ENCODE data around the gene STXBP4. TPM values are rescaled to one million over a fixed set of nuclear protein-coding genes. Genes with fewer than 3 reads are reported as not detected.

STXBP4 gene
- total RNA-seq (2014; rRNA removed; shearing (Covaris generic)) = 19.4 and 21.6 TPM in 2 replicates

- DNase-seq (ENCODE audit: low spot score) = peak; percentile 97
These were observed at the start of gene STXBP4, which contains the start of gene COX11 for GRCh38 chr17:54968262-54968987. TSS of gene STXBP4 (plus strand) at chr17:54968765. CDS start at chr17:54986220, 17,455 bp downstream. TSS of gene COX11 (minus strand) at chr17:54968654. CDS start at chr17:54968646, 8 bp downstream.

- DNase-seq (ENCODE audit: low spot score) = no peak
These were observed 49.1 kb upstream of the STXBP4 start for GRCh38 chr17:54919425-54919824.

- DNase-seq (ENCODE audit: low spot score) = no peak
These were observed 47.7 kb upstream of the STXBP4 start for GRCh38 chr17:54920819-54921218.

- DNase-seq (ENCODE audit: low spot score) = no peak
These were observed 44.2 kb upstream of the STXBP4 start for GRCh38 chr17:54924405-54924804.

- no peak for DNase-seq (ENCODE audit: low spot score)
These were observed 41.0 kb upstream of the STXBP4 start for GRCh38 chr17:54927525-54927924.

GRCh38 chr17:54932711-54933110 lies 35.9 kb upstream of the STXBP4 start:
- peak; percentile 57 for DNase-seq (ENCODE audit: low spot score)

- no peak for DNase-seq (ENCODE audit: low spot score)
These were observed 34.6 kb upstream of the STXBP4 start for GRCh38 chr17:54933921-54934320.

GRCh38 chr17:54935471-54935870 lies 33.1 kb upstream of the STXBP4 start:
- no peak for DNase-seq (ENCODE audit: low spot score)

GRCh38 chr17:54937018-54937417 lies 31.5 kb upstream of the STXBP4 start:
- peak; percentile 42 for DNase-seq (ENCODE audit: low spot score)

GRCh38 chr17:54937426-54937825 lies 31.1 kb upstream of the STXBP4 start:
- no peak for DNase-seq (ENCODE audit: low spot score)

- no peak for DNase-seq (ENCODE audit: low spot score)
These were observed 27.3 kb upstream of the STXBP4 start for GRCh38 chr17:54941285-54941684.

GRCh38 chr17:54944796-54945195 lies 23.8 kb upstream of the STXBP4 start:
- DNase-seq (ENCODE audit: low spot score) = peak; percentile 83

GRCh38 chr17:54945231-54945630 lies 23.3 kb upstream of the STXBP4 start:
- DNase-seq (ENCODE audit: low spot score) = no peak

GRCh38 chr17:54945671-54946070 lies 22.9 kb upstream of the STXBP4 start:
- DNase-seq (ENCODE audit: low spot score) = no peak

- no peak for DNase-seq (ENCODE audit: low spot score)
These were observed 21.2 kb upstream of the STXBP4 start for GRCh38 chr17:54947396-54947795.

GRCh38 chr17:54948380-54948779 lies 20.2 kb upstream of the STXBP4 start:
- DNase-seq (ENCODE audit: low spot score) = peak; percentile 94

GRCh38 chr17:54950116-54950515 lies 18.4 kb upstream of the STXBP4 start:
- DNase-seq (ENCODE audit: low spot score) = no peak

- DNase-seq (ENCODE audit: low spot score) = no peak
These were observed 17.3 kb upstream of the STXBP4 start for GRCh38 chr17:54951286-54951685.

GRCh38 chr17:54956791-54957190 lies 11.8 kb upstream of the STXBP4 start:
- no peak for DNase-seq (ENCODE audit: low spot score)

- DNase-seq (ENCODE audit: low spot score) = no peak
These were observed 824 bp upstream of the STXBP4 start for GRCh38 chr17:54967621-54968261.

- DNase-seq (ENCODE audit: low spot score) = peak; percentile 19
These were observed 395 bp downstream of the STXBP4 start for GRCh38 chr17:54968988-54969332.

GRCh38 chr17:54969658-54970572 lies 1.4 kb downstream of the STXBP4 start:
- DNase-seq (ENCODE audit: low spot score) = no peak
